HepG2 (cell line): ENCODE data around the gene CLCN2. TPM values are rescaled to one million over a fixed set of nuclear protein-coding genes. Genes with fewer than 3 reads are reported as not detected.

Experiments used
- ARNT ChIP-seq: fragments of 450-650 bp; IDR thresholded peaks from 2 replicates; pipeline ENCODE4 v1.6.1; 2017
- MAFF ChIP-seq: IDR thresholded peaks from 2 replicates; pipeline ENCODE4 v1.6.1; 2011; ENCODE audit warnings: low read depth, low read length, improper control_type of control experiment
- NRL ChIP-seq: sonication (generic); formaldehyde crosslinking; IDR thresholded peaks from 2 replicates; pipeline ENCODE4 v1.5.0; 2020; ENCODE audit warnings: missing genetic modification reagents, mild to moderate bottlenecking, moderate library complexity, borderline replicate concordance
- POLR2A ChIP-seq, 2 experiments: IDR thresholded peaks; 2 replicates each; pipeline ENCODE4 v1.6.1; 2011; ENCODE audit warnings: low read depth in 2 of 2, low read length in 2 of 2, mild to moderate bottlenecking in 1 of 2, moderate library complexity in 1 of 2; ENCODE audit not compliant: insufficient read depth in 1 of 2
- SOX5 ChIP-seq: IDR thresholded peaks from 2 replicates; pipeline ENCODE4 v1.6.1; 2016; ENCODE audit warnings: borderline replicate concordance
- ZBTB21 ChIP-seq: sonication (generic); formaldehyde crosslinking; IDR thresholded peaks from 2 replicates; pipeline ENCODE4 v1.4.0; 2020; ENCODE audit warnings: missing genetic modification reagents
- ZNF326 ChIP-seq: sonication (generic); formaldehyde crosslinking; IDR thresholded peaks from 2 replicates; pipeline ENCODE4 v1.4.0; 2020; ENCODE audit warnings: missing genetic modification reagents, borderline replicate concordance
- ZNF543 ChIP-seq: sonication (generic); formaldehyde crosslinking; IDR thresholded peaks from 2 replicates; pipeline ENCODE4 v1.4.0; 2020; ENCODE audit warnings: mild to moderate bottlenecking, missing genetic modification reagents
- ZSCAN30 ChIP-seq: sonication (generic); formaldehyde crosslinking; IDR thresholded peaks from 2 replicates; pipeline ENCODE4 v1.5.0; 2020; ENCODE audit warnings: mild to moderate bottlenecking, missing genetic modification reagents
- polyA plus RNA-seq, 8 experiments: library from polyadenylated mRNA; depleted of rRNA in 3 of 8; stranded (reverse) in 7 of 8; unstranded in 1 of 8; fragments of >200 nt; fragmentation: Illumina TruSeq in 4 of 8; extraction: Trizol in 4 of 8; gene quantifications; 2 replicates each; pipeline versions ENCODE4 v1.2.1 to v1.2.3, GENCODE V29; 2011 to 2016; ENCODE audit warnings: low read depth in 4 of 8, missing spikeins in 1 of 8, mixed read lengths in 1 of 8; ENCODE audit not compliant: insufficient read depth in 1 of 8
- total RNA-seq, 5 experiments: library from RNA; depleted of rRNA; stranded (reverse); fragments of >200 nt; fragmentation: Illumina TruSeq; extraction: Trizol; gene quantifications; 2 replicates each; pipeline ENCODE4 v1.2.3, GENCODE V29; 2016; ENCODE audit warnings: low read depth in 1 of 5
- TF ChIP-seq, protein P1 (sequence below): sonication (generic); formaldehyde crosslinking; IDR thresholded peaks from 2 replicates; pipeline ENCODE4 v1.8.1; 2022; ENCODE audit warnings: low read depth, mild to moderate bottlenecking, missing genetic modification reagents

CLCN2 gene
- total and polyA plus RNA-seq, 2 of the 13 experiments (the other 11 are each of a cell fraction or from before 2014, with no cell fraction given) = 11.4 to 13.5 TPM

DNA sequence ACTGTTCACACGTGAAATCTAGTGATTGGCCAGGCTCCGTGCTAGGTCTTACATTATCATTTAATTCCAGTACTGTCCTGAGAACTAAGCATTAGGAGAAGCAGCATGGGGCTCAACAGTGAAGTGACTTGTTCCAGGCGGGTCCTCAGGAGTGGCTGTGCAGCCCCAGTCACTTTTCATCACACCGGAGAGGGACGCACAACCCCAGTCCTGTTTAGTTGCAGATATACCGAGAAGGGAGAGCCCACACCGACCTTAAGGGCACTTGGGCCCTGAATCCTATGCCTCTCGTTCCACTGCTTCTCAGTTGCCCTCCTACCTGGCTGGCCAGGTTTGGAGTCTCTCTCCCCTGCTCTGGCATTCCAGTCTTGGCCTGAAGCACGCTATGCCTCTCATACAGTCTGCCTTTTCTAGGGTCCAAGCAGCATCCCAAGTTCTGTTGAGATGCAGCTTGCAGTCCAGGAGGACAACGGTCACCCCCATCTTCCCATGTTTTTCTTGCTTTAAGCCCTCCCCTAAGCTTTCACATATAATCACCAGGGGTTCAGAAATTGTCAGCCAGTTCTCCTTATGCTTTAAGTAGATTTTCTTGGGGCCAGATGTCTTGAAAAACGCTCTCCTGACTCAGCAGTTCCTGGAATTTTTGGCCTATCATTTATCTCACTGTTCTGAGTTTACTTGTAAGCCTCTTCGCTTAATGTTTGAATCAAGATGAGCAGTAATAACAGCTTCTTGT, 13.9 kb downstream of the CLCN2 start (continued):
- TF ChIP-seq, protein P1, sequence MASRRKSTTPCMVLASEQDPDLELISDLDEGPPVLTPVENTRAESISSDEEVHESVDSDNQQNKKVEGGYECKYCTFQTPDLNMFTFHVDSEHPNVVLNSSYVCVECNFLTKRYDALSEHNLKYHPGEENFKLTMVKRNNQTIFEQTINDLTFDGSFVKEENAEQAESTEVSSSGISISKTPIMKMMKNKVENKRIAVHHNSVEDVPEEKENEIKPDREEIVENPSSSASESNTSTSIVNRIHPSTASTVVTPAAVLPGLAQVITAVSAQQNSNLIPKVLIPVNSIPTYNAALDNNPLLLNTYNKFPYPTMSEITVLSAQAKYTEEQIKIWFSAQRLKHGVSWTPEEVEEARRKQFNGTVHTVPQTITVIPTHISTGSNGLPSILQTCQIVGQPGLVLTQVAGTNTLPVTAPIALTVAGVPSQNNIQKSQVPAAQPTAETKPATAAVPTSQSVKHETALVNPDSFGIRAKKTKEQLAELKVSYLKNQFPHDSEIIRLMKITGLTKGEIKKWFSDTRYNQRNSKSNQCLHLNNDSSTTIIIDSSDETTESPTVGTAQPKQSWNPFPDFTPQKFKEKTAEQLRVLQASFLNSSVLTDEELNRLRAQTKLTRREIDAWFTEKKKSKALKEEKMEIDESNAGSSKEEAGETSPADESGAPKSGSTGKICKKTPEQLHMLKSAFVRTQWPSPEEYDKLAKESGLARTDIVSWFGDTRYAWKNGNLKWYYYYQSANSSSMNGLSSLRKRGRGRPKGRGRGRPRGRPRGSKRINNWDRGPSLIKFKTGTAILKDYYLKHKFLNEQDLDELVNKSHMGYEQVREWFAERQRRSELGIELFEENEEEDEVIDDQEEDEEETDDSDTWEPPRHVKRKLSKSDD = no peak
- TF ChIP-seq MAFF (0 out of 2 replicates have a peak, but pooled peaks have one; percentile 42), ZNF543 (no peak), POLR2A (IDR thresholded peaks at IDR 0.05; ENCODE audit: insufficient read depth in 1 of 2, low read depth in 2 of 2, low read length in 2 of 2) (0 out of 4 replicates have a peak, but pooled peaks of 1 of the 2 experiments have one; percentile 11), ZBTB21 (CRISPR knock-in tag) (no peak), SOX5 (CRISPR knock-in tag) (no peak), ZSCAN30 (no peak), ZNF326 (CRISPR knock-in tag) (no peak), NRL (CRISPR knock-in tag) (no peak), ARNT (no peak)
